HG02884 (cell line): ENCODE results near the gene VPREB3.
A peak's percentile ranks its signal among the peaks of the same experiment; 100 is the strongest.
"Not testable (repeated sequence)": the region's sequence is repeated elsewhere in the genome, so short reads cannot be mapped to it uniquely, and the experiment has no call there.

ENCODE experiments used
- ATAC-seq: cut with Tn5 transposase; IDR thresholded peaks from one replicate; pipeline ENCODE4 v1.9.1; 2021; ENCODE audit warnings: mild to moderate bottlenecking, moderate library complexity; ENCODE audit not compliant: unreplicated experiment

The VPREB3 gene

GRCh38 chr22:23744485-23744884, 9.7 kb downstream of the VPREB3 start:
- no peak for ATAC-seq

- ATAC-seq, result no peak
Observed at GRCh38 chr22:23744001-23744400, 10.2 kb downstream of the VPREB3 start.

GRCh38 chr22:23743303-23743705, 10.9 kb downstream of the VPREB3 start:
- no peak for ATAC-seq

- ATAC-seq, result no peak
Observed at GRCh38 chr22:23742505-23743264, 11.5 kb downstream of the VPREB3 start.

GRCh38 chr22:23737696-23738095, 16.5 kb downstream of the VPREB3 start:
- ATAC-seq, result no peak

GRCh38 chr22:23728108-23728507, 26.1 kb downstream of the VPREB3 start:
- not testable (repeated sequence) for ATAC-seq

GRCh38 chr22:23722724-23723123, 31.5 kb downstream of the VPREB3 start:
- no peak for ATAC-seq

- no peak for ATAC-seq
Observed at GRCh38 chr22:23722160-23722559, 32.1 kb downstream of the VPREB3 start.

GRCh38 chr22:23720855-23721254, 33.4 kb downstream of the VPREB3 start:
- ATAC-seq, result no peak

- ATAC-seq, result no peak
Observed at GRCh38 chr22:23718371-23719165, 35.7 kb downstream of the VPREB3 start.

GRCh38 chr22:23716811-23717801, 37.1 kb downstream of the VPREB3 start:
- peak; percentile 62 for ATAC-seq

- no peak for ATAC-seq
Observed at GRCh38 chr22:23715806-23716375, 38.3 kb downstream of the VPREB3 start.

- no peak for ATAC-seq
Observed at GRCh38 chr22:23714596-23715578, 39.3 kb downstream of the VPREB3 start.

GRCh38 chr22:23713696-23714595, 40.3 kb downstream of the VPREB3 start:
- ATAC-seq, result no peak

- no peak for ATAC-seq
Observed at GRCh38 chr22:23712256-23712655, 42.0 kb downstream of the VPREB3 start.

GRCh38 chr22:23709107-23709506, 45.1 kb downstream of the VPREB3 start:
- ATAC-seq, result no peak

- no peak for ATAC-seq
Observed at GRCh38 chr22:23708270-23708669, 46.0 kb downstream of the VPREB3 start.

GRCh38 chr22:23705358-23705757, 48.9 kb downstream of the VPREB3 start:
- no peak for ATAC-seq
